ENCODE measurements around the gene METAP2.

METAP2 gene

GRCh38 chr12:95499772-95500171 is 25.8 kb downstream of the METAP2 start:
- no peak overlapping the region for H4K8ac ChIP-seq (ENCODE audit: low read length)
- H2BK120ac ChIP-seq (ENCODE audit: low read depth, low read length) = no peak overlapping the region
- H2AFZ ChIP-seq (ENCODE audit: low read depth, low read length) = no peak overlapping the region
- H3K18ac ChIP-seq (ENCODE audit: low read depth in 1 of 2, low read length in 2 of 2) = no peak overlapping the region
- H3K36me3 ChIP-seq (ENCODE audit: control insufficient read depth in 1 of 2, insufficient read depth in 2 of 2, low read depth in 1 of 2, low read length in 2 of 2) = peaks cover 33 to 88% of the 10 kb centered on the region in 2 experiments
- H3K14ac ChIP-seq (ENCODE audit: low read length in 2 of 2) = no peak overlapping the region
- H3K27me3 ChIP-seq (ENCODE audit: control insufficient read depth in 1 of 2, insufficient read depth in 1 of 2, low read length in 2 of 2) = no peaks in the 10 kb centered on the region
- WGBS = no CpG with 5 or more reads among the region's 2 CpGs
- H3K4me3 ChIP-seq (ENCODE audit: insufficient read depth in 1 of 2, low read depth in 1 of 2, low read length in 2 of 2) = no peak overlapping the region
- H3K4me1 ChIP-seq (ENCODE audit: control insufficient read depth, insufficient read depth, low read depth, low read length) = no peaks in the 10 kb centered on the region
- H3K4me2 ChIP-seq (ENCODE audit: low read length, poor library complexity, severe bottlenecking) = no peak overlapping the region
- no peak overlapping the region for H3K27ac ChIP-seq (ENCODE audit: low read length, poor library complexity, severe bottlenecking)
- no peak overlapping the region for H4K91ac ChIP-seq (ENCODE audit: low read length)
- DNase-seq = no peak
- no peak overlapping the region for H2BK15ac ChIP-seq (ENCODE audit: low read depth, poor library complexity, severe bottlenecking)
- peaks cover 8% of the 10 kb centered on the region for H3K9me3 ChIP-seq (ENCODE audit: control insufficient read depth, low read length)
- H2BK12ac ChIP-seq (ENCODE audit: low read length in 2 of 2) = no peak overlapping the region
- H2AK5ac ChIP-seq (ENCODE audit: low read length, severe bottlenecking) = no peak overlapping the region
- no peak overlapping the region for H3K9ac ChIP-seq (ENCODE audit: low read length)
- no peak overlapping the region for H2BK5ac ChIP-seq (ENCODE audit: low read depth, low read length, poor library complexity, severe bottlenecking)
- H3K4ac ChIP-seq (ENCODE audit: low read depth in 1 of 2, low read length in 2 of 2) = no peak overlapping the region
- no peak overlapping the region for H3K23ac ChIP-seq (ENCODE audit: low read length in 2 of 2)
- peaks cover 18% of the 10 kb centered on the region for H3K79me1 ChIP-seq (replicated peaks; ENCODE audit: low read length, poor library complexity, severe bottlenecking)

GRCh38 chr12:95504140-95504539 is 30.2 kb downstream of the METAP2 start:
- peaks cover 25% of the 10 kb centered on the region for H3K79me1 ChIP-seq (replicated peaks; ENCODE audit: low read length, poor library complexity, severe bottlenecking)
- no peak overlapping the region for H3K4ac ChIP-seq (ENCODE audit: low read depth in 1 of 2, low read length in 2 of 2)
- H2BK5ac ChIP-seq (ENCODE audit: low read depth, low read length, poor library complexity, severe bottlenecking) = no peak overlapping the region
- no peak overlapping the region for H2AK5ac ChIP-seq (ENCODE audit: low read length, severe bottlenecking)
- no peak overlapping the region for H4K91ac ChIP-seq (ENCODE audit: low read length)
- no peak for DNase-seq
- H3K36me3 ChIP-seq (ENCODE audit: control insufficient read depth in 1 of 2, insufficient read depth in 2 of 2, low read depth in 1 of 2, low read length in 2 of 2) = peaks cover 37 to 83% of the 10 kb centered on the region in 2 experiments
- no peak overlapping the region for H3K4me3 ChIP-seq (ENCODE audit: insufficient read depth in 1 of 2, low read depth in 1 of 2, low read length in 2 of 2)
- H3K4me1 ChIP-seq (ENCODE audit: control insufficient read depth, insufficient read depth, low read depth, low read length) = no peaks in the 10 kb centered on the region
- no peaks in the 10 kb centered on the region for H3K27me3 ChIP-seq (ENCODE audit: control insufficient read depth in 1 of 2, insufficient read depth in 1 of 2, low read length in 2 of 2)
- H3K9ac ChIP-seq (ENCODE audit: low read length) = no peak overlapping the region
- H3K14ac ChIP-seq (ENCODE audit: low read length in 2 of 2) = no peak overlapping the region
- no peak overlapping the region for H3K23ac ChIP-seq (ENCODE audit: low read length in 2 of 2)
- H3K4me2 ChIP-seq (ENCODE audit: low read length, poor library complexity, severe bottlenecking) = no peak overlapping the region
- peaks cover under 1% of the 10 kb centered on the region for H3K9me3 ChIP-seq (ENCODE audit: control insufficient read depth, low read length)
- H2BK120ac ChIP-seq (ENCODE audit: low read depth, low read length) = no peak overlapping the region
- no peak overlapping the region for H3K18ac ChIP-seq (ENCODE audit: low read depth in 1 of 2, low read length in 2 of 2)
- H2BK12ac ChIP-seq (ENCODE audit: low read length in 2 of 2) = no peak overlapping the region
- no peak overlapping the region for H2AFZ ChIP-seq (ENCODE audit: low read depth, low read length)
- WGBS = 97% methylated on average over 4 of the region's 4 CpGs
- H4K8ac ChIP-seq (ENCODE audit: low read length) = no peak overlapping the region
- no peak overlapping the region for H2BK15ac ChIP-seq (ENCODE audit: low read depth, poor library complexity, severe bottlenecking)
- no peak overlapping the region for H3K27ac ChIP-seq (ENCODE audit: low read length, poor library complexity, severe bottlenecking)

- no peak overlapping the region for H4K8ac ChIP-seq (ENCODE audit: low read length)
- no peak overlapping the region for H2BK12ac ChIP-seq (ENCODE audit: low read length in 2 of 2)
- H2AK5ac ChIP-seq (ENCODE audit: low read length, severe bottlenecking) = no peak overlapping the region
- no peak overlapping the region for H3K4me2 ChIP-seq (ENCODE audit: low read length, poor library complexity, severe bottlenecking)
- H3K9ac ChIP-seq (ENCODE audit: low read length) = no peak overlapping the region
- no peak overlapping the region for H2AFZ ChIP-seq (ENCODE audit: low read depth, low read length)
- 84% methylated on average over 5 of the region's 5 CpGs for WGBS
- no peak overlapping the region for H2BK120ac ChIP-seq (ENCODE audit: low read depth, low read length)
- H3K23ac ChIP-seq (ENCODE audit: low read length in 2 of 2) = no peak overlapping the region
- H3K79me1 ChIP-seq (replicated peaks; ENCODE audit: low read length, poor library complexity, severe bottlenecking) = peaks cover 24% of the 10 kb centered on the region
- H2BK5ac ChIP-seq (ENCODE audit: low read depth, low read length, poor library complexity, severe bottlenecking) = no peak overlapping the region
- no peak overlapping the region for H2BK15ac ChIP-seq (ENCODE audit: low read depth, poor library complexity, severe bottlenecking)
- no peak overlapping the region for H3K27ac ChIP-seq (ENCODE audit: low read length, poor library complexity, severe bottlenecking)
- H3K14ac ChIP-seq (ENCODE audit: low read length in 2 of 2) = no peak overlapping the region
- H3K27me3 ChIP-seq (ENCODE audit: control insufficient read depth in 1 of 2, insufficient read depth in 1 of 2, low read length in 2 of 2) = no peaks in the 10 kb centered on the region
- no peak overlapping the region for H3K18ac ChIP-seq (ENCODE audit: low read depth in 1 of 2, low read length in 2 of 2)
- H3K4ac ChIP-seq (ENCODE audit: low read depth in 1 of 2, low read length in 2 of 2) = no peak overlapping the region
- no peak for DNase-seq
- no peak overlapping the region for H4K91ac ChIP-seq (ENCODE audit: low read length)
- peaks cover 36 to 83% of the 10 kb centered on the region in 2 experiments for H3K36me3 ChIP-seq (ENCODE audit: control insufficient read depth in 1 of 2, insufficient read depth in 2 of 2, low read depth in 1 of 2, low read length in 2 of 2)
- H3K9me3 ChIP-seq (ENCODE audit: control insufficient read depth, low read length) = no peaks in the 10 kb centered on the region
- H3K4me1 ChIP-seq (ENCODE audit: control insufficient read depth, insufficient read depth, low read depth, low read length) = no peaks in the 10 kb centered on the region
- H3K4me3 ChIP-seq (ENCODE audit: insufficient read depth in 1 of 2, low read depth in 1 of 2, low read length in 2 of 2) = no peak overlapping the region
Observed at GRCh38 chr12:95505039-95505438, 31.1 kb downstream of the METAP2 start.

DNA sequence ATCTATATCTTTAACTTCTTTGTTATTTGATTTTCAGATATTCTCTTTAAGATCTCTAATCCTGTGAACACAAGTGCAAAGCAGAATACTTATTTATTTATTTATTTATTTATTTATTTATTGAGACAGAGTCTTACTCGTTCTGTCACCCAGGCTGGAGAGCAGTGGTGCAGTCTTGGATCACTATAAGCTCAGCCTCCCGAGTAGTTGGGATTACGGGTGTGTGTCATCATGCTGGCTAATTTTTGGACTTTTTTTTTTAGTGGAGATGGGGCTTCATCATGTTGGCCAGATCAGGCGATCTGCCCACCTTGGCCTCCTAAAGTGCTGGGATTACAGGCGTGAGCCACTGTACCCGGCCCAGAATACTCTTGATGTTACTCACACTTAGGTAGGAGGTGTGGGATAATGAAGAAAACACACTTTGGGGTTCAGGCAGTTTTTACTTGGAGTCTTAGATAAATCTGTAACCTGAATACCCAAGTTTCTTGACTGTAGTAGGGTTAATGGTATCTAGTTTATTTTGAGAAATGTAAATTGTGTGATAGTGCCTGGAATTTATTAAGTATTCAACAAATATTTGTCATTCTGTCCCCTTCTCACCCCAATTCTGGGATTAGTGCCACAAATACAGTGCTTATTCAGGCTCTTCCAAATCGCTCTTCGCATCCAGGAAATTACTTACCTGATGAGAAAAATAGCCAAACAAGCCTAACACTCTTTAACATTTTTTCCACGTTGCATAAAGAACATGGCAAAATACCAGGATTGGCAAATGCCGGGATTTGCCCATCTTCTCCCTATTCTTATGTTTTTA is 33.0 kb downstream of the METAP2 start:
- Histone ChIP-seq H3K18ac (ENCODE audit: low read depth in 1 of 2, low read length in 2 of 2) (no peak overlapping the region), H2BK5ac (ENCODE audit: low read depth, low read length, poor library complexity, severe bottlenecking) (no peak overlapping the region), H3K9ac (ENCODE audit: low read length) (no peak overlapping the region)

More for the DNA sequence above, 33.0 kb downstream of the METAP2 start:
- no peak for DNase-seq
- Histone ChIP-seq H2AFZ (ENCODE audit: low read depth, low read length) (no peak overlapping the region), H4K91ac (ENCODE audit: low read length) (no peak overlapping the region), H3K9me3 (ENCODE audit: control insufficient read depth, low read length) (no peaks in the 10 kb centered on the region), H4K8ac (ENCODE audit: low read length) (no peak overlapping the region), H2AK5ac (ENCODE audit: low read length, severe bottlenecking) (no peak overlapping the region), H2BK120ac (ENCODE audit: low read depth, low read length) (no peak overlapping the region), H3K4me2 (ENCODE audit: low read length, poor library complexity, severe bottlenecking) (no peak overlapping the region), H2BK15ac (ENCODE audit: low read depth, poor library complexity, severe bottlenecking) (no peak overlapping the region), H3K14ac (ENCODE audit: low read length in 2 of 2) (no peak overlapping the region), H3K4me1 (ENCODE audit: control insufficient read depth, insufficient read depth, low read depth, low read length) (no peaks in the 10 kb centered on the region), H3K23ac (ENCODE audit: low read length in 2 of 2) (no peak overlapping the region), H3K27ac (ENCODE audit: low read length, poor library complexity, severe bottlenecking) (no peak overlapping the region), H3K4ac (ENCODE audit: low read depth in 1 of 2, low read length in 2 of 2) (no peak overlapping the region), H3K27me3 (ENCODE audit: control insufficient read depth in 1 of 2, insufficient read depth in 1 of 2, low read length in 2 of 2) (no peaks in the 10 kb centered on the region), H3K36me3 (ENCODE audit: control insufficient read depth in 1 of 2, insufficient read depth in 2 of 2, low read depth in 1 of 2, low read length in 2 of 2) (peaks cover 35 to 90% of the 10 kb centered on the region in 2 experiments), H3K79me1 (replicated peaks; ENCODE audit: low read length, poor library complexity, severe bottlenecking) (peaks cover 28% of the 10 kb centered on the region), H2BK12ac (ENCODE audit: low read length in 2 of 2) (no peak overlapping the region), H3K4me3 (ENCODE audit: insufficient read depth in 1 of 2, low read depth in 1 of 2, low read length in 2 of 2) (no peak overlapping the region)
- WGBS = 97% methylated on average over 10 of the region's 10 CpGs
